ENCODE results near the gene RREB1.

The RREB1 gene

DNA sequence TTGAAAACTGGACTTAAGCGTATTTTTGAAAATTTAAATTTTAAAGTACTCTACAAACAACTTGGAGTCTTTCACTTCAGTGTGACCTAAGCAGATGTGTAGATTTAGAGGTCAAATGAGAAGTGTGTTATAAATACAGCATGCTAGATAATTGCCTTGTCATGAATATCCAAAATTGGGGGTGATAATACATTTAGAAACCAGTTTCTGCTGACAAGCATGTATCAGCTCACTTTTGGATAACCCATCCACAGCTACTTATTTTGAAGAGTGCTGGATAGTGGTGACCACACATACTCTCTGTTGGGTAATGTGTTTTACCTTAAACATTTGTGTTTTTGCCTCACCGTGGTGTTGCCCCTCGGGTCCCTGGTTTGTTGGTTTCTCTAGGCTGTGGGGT is 14.9 kb downstream of the RREB1 start:
- DNase-seq (ENCODE audit: low read depth, low spot score) = no peak

DNA sequence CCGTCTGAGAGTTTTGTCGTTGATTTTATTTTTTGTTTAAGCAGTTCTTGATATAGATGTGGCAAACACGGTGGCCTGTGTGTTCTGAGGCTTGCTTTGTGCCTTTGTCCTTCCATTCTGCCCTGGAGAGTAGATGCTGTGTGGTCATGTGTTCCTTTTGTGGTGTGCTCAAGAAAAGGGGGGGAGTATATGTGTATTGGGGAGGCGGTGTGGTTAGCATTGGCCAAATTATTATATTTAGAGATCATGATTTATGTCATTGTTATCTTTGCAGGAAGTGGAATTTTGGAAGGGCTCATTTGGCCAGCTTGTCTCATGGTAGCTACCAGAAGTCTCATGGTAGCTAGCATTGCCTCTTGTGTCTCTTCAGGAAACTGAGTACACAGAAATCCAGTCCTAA is 16.4 kb downstream of the RREB1 start:
- DNase-seq (ENCODE audit: low read depth, low spot score) = no peak

- no peak for DNase-seq (ENCODE audit: low read depth, low spot score)
Measured at GRCh38 chr6:7124636-7125035, 16.9 kb downstream of the RREB1 start.

DNA sequence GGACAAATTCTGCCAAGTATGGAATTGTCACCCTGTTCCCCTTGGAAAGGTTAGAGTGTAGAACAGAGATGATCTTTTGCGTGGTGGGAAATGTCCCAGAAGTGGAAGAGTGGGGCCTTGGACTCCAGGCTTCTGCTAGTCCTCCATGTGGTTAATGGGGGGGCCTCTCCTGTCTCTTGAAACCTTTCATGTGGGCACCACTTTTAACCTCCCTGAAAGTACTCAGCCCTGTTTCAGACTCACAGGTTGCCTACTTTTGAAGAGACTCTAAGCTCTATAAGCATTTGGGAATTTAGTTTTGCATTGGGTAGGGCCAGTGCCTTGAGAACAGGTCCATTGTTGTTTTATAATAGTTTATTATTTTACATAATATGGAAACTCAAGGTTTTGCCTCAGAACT is 17.5 kb downstream of the RREB1 start:
- DNase-seq (ENCODE audit: low read depth, low spot score) = no peak

DNA sequence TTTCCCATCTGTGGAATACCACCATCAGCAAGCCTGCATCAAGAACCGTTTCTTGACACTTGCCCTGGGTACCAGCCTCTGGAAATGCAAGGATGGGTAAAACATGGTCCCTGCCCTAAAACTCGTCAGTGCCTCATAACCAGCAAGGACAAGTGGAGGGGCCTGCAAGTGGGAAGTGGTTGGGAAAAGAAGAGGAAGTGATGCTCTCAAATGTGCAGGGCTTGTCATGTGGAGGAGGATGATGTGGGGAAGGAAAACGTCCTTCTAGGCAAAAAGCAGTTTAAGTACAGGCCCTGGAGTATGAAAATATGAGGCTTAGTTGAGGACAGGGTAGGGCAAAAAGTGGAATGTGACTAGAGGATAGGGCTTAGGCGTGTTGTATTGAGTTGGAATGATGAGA is 19.0 kb downstream of the RREB1 start:
- no peak for DNase-seq (ENCODE audit: low read depth, low spot score)

GRCh38 chr6:7127680-7128079 is 19.9 kb downstream of the RREB1 start:
- no peak for DNase-seq (ENCODE audit: low read depth, low spot score)

GRCh38 chr6:7129360-7129759 is 21.6 kb downstream of the RREB1 start:
- DNase-seq (ENCODE audit: low read depth, low spot score) = no peak

DNA sequence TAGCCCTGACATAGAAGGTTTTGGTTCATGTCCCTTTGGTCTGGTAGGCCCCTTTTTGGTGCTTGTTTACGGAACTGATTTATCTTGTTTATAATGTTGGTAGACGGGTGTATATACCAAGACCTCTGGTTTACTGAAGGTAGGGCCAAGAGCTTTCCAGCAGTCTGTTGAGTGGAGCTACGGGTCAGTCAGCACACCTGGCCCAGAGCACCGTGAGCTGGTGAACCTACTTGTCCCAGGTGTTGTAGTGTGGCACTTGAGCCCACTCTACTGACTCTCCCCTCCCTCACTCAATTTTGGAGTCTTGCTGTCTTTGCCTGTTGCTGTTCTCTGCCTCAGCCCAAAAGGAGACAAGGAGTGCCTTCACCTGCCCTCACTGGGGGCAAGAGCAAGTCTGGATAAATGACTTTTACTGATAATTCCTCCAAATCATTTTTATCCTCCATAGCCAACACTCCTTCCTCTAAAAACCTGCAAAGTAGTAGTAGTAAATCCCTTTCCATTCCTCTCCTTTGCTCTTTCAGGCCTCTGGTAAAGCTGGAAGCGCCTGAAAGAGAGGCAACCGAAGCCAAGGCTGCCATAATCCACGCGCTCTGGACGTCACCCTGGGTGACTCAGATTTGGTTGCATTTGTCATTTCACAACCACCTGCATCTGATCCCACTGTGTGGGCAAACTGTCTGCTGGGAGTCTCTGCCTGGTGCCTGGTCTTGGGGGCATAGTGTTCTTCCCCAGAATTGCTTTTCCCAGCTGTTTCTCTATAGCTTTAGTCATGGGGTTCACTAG is 22.2 kb downstream of the RREB1 start:
- DNase-seq (ENCODE audit: low read depth, low spot score) = peak; percentile 35

- DNase-seq (ENCODE audit: low read depth, low spot score) = no peak
Measured at GRCh38 chr6:7131390-7131789, 23.6 kb downstream of the RREB1 start.

DNA sequence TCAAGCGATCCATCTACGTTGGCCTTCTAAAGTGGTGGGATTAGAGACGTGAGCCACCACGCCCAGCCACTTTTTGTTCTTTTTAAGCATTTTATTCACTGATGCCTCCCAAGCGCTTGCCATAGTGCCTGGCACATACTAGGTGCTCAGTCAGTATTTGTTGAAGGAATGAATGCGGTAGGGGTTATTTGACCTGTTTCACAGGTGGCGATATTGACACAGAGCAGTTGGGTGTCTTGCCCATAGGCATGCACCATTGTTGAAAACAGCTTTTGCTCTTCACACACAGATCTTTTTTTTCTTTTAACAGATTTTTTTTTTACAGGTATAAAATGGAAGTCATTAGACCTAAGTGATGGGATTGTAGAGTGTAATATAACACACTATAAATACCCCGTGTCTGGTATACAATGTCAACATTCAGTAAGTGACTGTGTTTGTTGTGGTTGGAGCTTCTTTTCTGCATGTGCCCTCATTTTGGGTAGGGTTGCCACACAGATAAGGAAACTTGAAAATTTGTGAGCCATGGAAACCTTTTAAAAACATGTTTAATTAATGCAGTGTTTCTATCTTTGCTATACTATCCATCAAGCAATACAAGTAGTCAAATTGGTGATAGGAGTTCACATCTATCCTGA is 24.8 kb downstream of the RREB1 start:
- DNase-seq (ENCODE audit: low read depth, low spot score) = no peak

- peak; percentile 50 for DNase-seq (ENCODE audit: low read depth, low spot score)
Measured at GRCh38 chr6:7134999-7135745, 27.4 kb downstream of the RREB1 start.

DNA sequence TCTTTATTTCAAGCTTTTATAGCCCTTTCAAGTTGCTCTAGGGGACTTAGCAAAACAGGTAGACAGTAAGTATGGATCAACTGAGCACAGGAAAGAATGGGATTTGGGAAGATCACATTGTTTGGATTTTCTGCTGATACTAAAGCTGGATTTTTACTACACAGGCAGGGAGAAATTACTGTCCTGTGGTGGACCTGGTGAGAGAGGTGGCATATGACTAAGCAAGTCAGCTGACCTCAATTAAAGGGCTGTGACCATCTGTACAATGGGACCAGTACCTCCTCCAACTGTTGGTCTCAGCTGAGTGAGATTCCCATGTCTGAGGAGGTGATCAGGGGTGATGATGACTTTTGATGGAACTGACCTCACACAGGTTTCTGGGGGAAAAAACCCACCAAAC is 28.0 kb downstream of the RREB1 start:
- DNase-seq (ENCODE audit: low read depth, low spot score) = no peak

GRCh38 chr6:7136859-7137334 is 29.1 kb downstream of the RREB1 start:
- no peak for DNase-seq (ENCODE audit: low read depth, low spot score)

DNA sequence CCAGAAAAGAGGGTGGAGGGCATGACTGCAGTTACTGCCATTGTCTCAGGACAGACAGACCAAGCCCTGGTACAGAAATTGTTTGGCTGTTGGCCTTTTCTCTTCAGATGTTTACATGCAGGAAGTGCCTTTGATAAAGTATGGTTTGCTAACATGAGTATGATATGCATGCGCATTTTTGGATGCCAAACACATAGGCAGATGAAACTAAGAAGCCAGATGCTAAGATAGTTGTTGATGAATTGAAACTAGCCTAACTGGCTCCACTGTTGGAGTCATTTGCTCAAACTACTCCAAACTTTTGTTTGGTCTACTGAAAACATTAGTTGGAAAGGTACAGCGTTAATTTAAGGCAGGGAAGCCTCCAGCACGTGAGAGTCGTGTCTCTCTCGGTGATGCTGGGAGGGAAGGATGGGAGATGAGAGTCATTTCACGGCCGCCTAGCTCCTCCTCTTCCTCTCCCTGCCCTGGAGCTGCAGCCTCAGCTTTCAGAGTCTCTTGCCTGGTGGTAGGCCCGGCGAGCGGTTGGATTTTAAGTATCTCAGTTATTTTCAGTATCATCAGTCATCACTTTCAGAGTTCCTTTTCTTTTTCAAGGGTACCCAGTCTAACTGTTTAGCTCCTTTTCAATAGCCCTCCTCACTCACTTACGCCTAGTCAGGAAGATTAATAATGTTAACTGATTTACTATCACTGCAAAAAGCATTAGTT is 29.7 kb downstream of the RREB1 start:
- peak; percentile 58 for DNase-seq (ENCODE audit: low read depth, low spot score)

DNA sequence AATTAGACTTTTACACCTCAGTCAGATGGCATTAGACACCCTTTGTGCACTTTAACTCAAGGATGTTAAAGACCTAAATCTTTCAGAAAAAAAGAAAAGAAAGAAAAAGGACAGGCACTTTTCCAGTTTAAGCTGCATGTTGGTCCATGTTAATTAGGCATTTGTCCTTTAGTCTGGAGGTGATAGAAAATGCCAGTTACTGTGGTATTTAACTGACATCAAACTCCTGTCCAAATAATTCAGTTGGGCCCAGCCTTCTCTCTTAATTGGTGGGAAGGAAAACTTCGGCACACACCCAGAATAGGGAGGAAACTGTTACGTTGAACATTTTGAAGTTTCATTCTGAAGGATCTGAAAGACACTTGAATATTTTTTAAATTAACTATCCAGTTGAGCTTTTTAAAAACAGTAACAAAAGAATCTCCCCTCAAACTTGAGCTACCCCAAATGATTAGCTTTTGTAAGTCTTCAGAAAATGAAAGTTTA is 30.3 kb downstream of the RREB1 start:
- peak; percentile 24 for DNase-seq (ENCODE audit: low read depth, low spot score)

- DNase-seq (ENCODE audit: low read depth, low spot score) = peak; percentile 30
Measured at GRCh38 chr6:7138921-7139358, 31.2 kb downstream of the RREB1 start.

- no peak for DNase-seq (ENCODE audit: low read depth, low spot score)
Measured at GRCh38 chr6:7139835-7140470, 32.2 kb downstream of the RREB1 start.

- peak; percentile 93 for DNase-seq (ENCODE audit: low read depth, low spot score)
Measured at GRCh38 chr6:7140631-7141378, 33.0 kb downstream of the RREB1 start.

DNA sequence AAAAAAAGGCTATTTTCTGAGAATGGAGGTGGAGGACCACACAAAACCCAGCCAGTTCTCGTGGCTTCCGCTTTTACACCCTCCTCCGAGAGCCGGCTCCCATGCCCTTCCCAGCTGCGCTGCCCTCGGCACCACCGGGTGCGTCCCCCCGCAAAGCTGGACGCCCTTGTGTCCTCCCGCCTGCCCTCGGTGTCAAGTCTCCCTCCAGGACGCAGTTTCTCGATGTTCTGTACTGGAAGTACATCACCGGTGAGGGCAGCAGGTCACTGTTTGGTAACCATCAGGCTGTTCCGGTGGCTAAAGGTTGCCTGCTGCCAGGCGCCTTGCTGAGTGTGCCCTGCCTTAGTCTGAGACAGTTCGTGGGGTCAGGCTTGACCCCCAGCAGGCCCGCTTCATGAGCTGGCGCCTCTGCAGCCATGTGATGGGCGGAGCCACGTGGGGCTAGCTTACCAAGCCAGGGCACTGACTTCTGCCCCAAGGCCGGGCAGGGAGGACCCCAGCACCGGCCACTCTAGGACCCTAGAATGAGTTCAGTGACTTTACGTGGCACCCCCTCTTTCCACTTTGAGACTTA is 34.6 kb downstream of the RREB1 start:
- no peak for DNase-seq (ENCODE audit: low read depth, low spot score)

DNA sequence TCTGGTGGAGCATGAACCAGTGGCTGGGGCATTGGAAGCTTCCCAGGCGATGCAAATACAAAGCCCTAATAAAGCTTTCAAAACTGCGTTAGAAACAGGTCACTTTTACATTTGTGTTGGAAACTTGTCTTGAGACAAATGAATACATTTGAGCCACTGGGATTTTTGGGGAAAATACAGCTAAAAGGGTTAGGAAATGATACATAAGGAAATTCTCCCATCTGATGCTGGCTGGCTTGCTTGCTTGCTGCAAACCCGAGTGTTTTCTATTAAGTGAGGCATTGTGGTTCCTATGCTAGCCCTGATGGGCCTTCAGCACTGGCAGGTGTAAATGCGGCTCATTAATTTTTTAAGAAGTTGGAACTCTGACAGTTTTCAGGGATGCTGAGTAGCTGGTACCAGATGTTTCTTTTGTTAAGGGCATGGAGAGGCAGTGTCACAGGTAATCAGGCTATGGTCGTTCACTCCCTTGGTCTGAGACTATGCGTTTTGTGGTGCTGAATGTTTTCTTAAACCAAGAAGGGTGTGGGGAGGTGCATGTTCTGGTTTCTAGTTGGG is 35.2 kb downstream of the RREB1 start:
- no peak for DNase-seq (ENCODE audit: low read depth, low spot score)
